ENCODE measurements around the gene PLIN1.

Gene PLIN1

DNA sequence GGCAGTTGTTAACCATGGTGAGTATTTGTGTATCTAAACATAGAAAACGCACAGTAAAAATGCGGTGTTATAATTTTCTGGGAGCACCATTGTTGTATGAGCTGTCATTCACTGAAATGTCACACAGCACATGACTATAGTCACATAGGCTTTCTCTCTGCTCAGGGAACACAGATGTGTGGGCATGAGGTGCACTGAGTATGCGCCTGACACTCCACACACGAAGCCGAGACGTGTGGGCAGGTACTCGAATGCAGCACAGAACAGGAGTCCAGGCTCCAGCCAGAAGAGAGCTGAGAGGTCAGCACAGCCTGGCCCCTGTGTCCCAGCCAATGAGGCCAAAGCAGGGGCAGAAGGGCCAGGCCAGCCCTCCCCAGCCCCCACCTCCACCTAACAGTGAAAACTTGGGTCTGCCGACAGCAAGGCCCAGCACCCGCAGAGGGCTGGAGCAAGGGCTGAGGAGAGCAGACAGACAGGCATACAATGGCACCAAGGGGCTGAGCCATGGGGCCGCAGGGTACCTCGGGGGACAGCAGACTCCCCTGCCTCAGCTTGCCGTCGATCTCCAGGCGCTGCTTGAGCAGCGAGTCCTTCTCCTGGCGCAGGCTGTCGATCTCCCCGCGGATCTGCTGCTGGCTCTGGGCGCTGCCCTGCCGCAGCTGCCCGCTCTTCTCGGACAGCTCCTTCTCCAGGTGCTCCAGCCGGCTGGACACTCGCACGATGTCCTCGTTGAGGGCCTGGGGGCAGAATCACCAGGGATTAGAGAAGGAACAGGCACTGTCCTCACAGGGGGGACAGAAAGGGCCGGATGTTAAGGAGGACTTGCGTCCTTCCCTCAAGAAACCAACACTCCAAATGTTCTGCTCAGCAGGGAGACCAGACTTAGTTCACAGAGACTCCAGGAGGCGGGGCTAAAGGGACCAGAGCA lies 47.9 kb downstream of the PLIN1 start:
- Histone ChIP-seq H3K4me1 (ENCODE audit: control insufficient read depth, low read depth, low read length) (no peaks in the 10 kb centered on the region), H3K36me3 (ENCODE audit: control insufficient read depth, low read depth, low read length) (peaks cover 66% of the 10 kb centered on the region)

GRCh38 chr15:89630260-89630659 lies 48.9 kb downstream of the PLIN1 start:
- Histone ChIP-seq H3K36me3 (ENCODE audit: control insufficient read depth, low read depth, low read length) (peaks cover 76% of the 10 kb centered on the region), H3K9me3 (ENCODE audit: control insufficient read depth, low read depth, low read length) (no peaks in the 10 kb centered on the region), H3K4me1 (ENCODE audit: control insufficient read depth, low read depth, low read length) (no peaks in the 10 kb centered on the region)

More for the DNA sequence above, 47.9 kb downstream of the PLIN1 start:
- H3K27ac ChIP-seq (ENCODE audit: low read length) = no peak overlapping the region
- no peaks in the 10 kb centered on the region for H3K27me3 ChIP-seq (ENCODE audit: control insufficient read depth, insufficient read depth, low read length)
- H3K9ac ChIP-seq (ENCODE audit: low read length) = no peak overlapping the region
- H3K9me3 ChIP-seq (ENCODE audit: control insufficient read depth, low read depth, low read length) = no peaks in the 10 kb centered on the region
- H3K4me3 ChIP-seq (ENCODE audit: low read length) = no peak overlapping the region

GRCh38 chr15:89629829-89630228 lies 49.3 kb downstream of the PLIN1 start:
- Histone ChIP-seq H3K27ac (ENCODE audit: low read length) (no peak overlapping the region), H3K9ac (ENCODE audit: low read length) (no peak overlapping the region), H3K9me3 (ENCODE audit: control insufficient read depth, low read depth, low read length) (no peaks in the 10 kb centered on the region), H3K4me3 (ENCODE audit: low read length) (no peak overlapping the region), H3K27me3 (ENCODE audit: control insufficient read depth, insufficient read depth, low read length) (no peaks in the 10 kb centered on the region), H3K4me1 (ENCODE audit: control insufficient read depth, low read depth, low read length) (no peaks in the 10 kb centered on the region), H3K36me3 (ENCODE audit: control insufficient read depth, low read depth, low read length) (peaks cover 80% of the 10 kb centered on the region)

More at GRCh38 chr15:89630260-89630659, 48.9 kb downstream of the PLIN1 start:
- H3K27ac ChIP-seq (ENCODE audit: low read length) = no peak overlapping the region
- no peak overlapping the region for H3K9ac ChIP-seq (ENCODE audit: low read length)
- H3K27me3 ChIP-seq (ENCODE audit: control insufficient read depth, insufficient read depth, low read length) = no peaks in the 10 kb centered on the region
- no peak overlapping the region for H3K4me3 ChIP-seq (ENCODE audit: low read length)

DNA sequence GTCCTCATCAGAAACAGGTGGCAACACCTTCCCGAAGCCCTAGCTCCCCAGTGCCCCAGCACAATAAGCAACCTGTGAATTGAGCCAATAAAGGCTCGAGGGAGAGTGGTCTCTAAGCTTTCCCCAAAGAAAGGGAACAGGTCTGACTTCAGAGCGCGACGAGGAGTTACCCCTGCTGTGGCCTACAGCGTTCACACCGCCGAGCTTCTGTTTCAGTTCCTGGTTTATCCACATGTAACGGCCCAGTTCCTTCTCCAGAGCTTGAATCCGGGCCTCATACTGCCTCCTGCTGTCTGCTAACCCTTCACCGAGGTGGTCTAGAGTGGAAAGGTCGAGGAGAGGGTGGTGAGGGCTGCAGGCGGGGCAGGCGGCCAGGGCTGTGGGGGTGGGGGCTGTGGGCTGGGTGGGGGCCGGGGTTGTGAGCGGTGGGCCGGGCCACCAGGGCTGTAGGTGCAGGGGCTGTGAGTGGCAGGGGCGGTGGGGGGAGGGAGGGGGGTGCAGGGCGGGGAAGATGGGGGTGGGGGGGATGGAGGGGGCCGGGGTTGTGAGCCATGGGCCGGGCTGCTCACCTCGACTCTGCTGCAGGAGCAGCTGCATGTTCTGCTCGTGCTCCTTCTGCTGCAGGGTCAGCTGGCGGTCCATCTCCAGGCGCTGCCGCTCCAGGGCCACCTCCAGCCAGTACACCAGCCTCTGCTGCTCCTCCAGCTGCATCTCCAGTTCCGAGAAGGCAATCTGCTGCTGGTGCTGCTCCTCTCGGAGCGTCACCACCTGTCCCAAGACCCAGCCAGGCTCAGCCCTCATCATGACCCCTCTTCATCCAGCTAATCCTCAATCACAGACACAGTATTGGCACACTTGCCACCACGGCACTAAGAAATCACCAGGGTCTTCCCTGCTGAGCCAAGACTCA lies 50.1 kb downstream of the PLIN1 start:
- no peaks in the 10 kb centered on the region for H3K4me1 ChIP-seq (ENCODE audit: control insufficient read depth, low read depth, low read length)
- no peak overlapping the region for H3K27ac ChIP-seq (ENCODE audit: low read length)
- peaks cover 88% of the 10 kb centered on the region for H3K36me3 ChIP-seq (ENCODE audit: control insufficient read depth, low read depth, low read length)
- H3K9me3 ChIP-seq (ENCODE audit: control insufficient read depth, low read depth, low read length) = no peaks in the 10 kb centered on the region
- H3K9ac ChIP-seq (ENCODE audit: low read length) = no peak overlapping the region
- no peak overlapping the region for H3K4me3 ChIP-seq (ENCODE audit: low read length)
- no peaks in the 10 kb centered on the region for H3K27me3 ChIP-seq (ENCODE audit: control insufficient read depth, insufficient read depth, low read length)

DNA sequence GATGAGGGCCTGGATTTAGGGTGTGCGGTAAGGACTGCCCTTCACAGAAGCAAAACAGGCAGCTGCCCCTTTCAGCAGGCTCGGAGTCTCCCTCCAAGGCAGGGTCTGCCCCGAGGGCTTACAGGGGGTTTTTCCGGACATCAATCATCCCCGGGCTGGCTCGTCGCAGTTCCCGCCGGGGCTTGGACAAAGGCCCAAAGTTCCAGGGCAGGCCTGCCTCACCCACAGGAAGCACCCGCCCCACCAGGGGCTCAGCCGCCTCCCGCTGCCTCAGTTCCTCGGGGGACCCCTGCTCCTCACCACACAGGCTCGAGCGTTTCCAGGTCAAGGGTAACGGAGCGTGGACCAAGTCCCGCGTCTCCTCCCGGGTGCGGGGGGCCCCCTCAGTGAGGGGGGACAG lies 50.9 kb downstream of the PLIN1 start:
- Histone ChIP-seq H3K36me3 (ENCODE audit: control insufficient read depth, low read depth, low read length) (peaks cover 93% of the 10 kb centered on the region), H3K4me3 (ENCODE audit: low read length) (no peak overlapping the region), H3K4me1 (ENCODE audit: control insufficient read depth, low read depth, low read length) (no peaks in the 10 kb centered on the region), H3K9me3 (ENCODE audit: control insufficient read depth, low read depth, low read length) (no peaks in the 10 kb centered on the region), H3K9ac (ENCODE audit: low read length) (no peak overlapping the region), H3K27me3 (ENCODE audit: control insufficient read depth, insufficient read depth, low read length) (no peaks in the 10 kb centered on the region), H3K27ac (ENCODE audit: low read length) (no peak overlapping the region)

- Histone ChIP-seq H3K9me3 (ENCODE audit: control insufficient read depth, low read depth, low read length) (no peaks in the 10 kb centered on the region), H3K9ac (ENCODE audit: low read length) (no peak overlapping the region), H3K4me3 (ENCODE audit: low read length) (no peak overlapping the region), H3K4me1 (ENCODE audit: control insufficient read depth, low read depth, low read length) (no peaks in the 10 kb centered on the region), H3K27me3 (ENCODE audit: control insufficient read depth, insufficient read depth, low read length) (no peaks in the 10 kb centered on the region), H3K36me3 (ENCODE audit: control insufficient read depth, low read depth, low read length) (peaks cover 95% of the 10 kb centered on the region), H3K27ac (ENCODE audit: low read length) (no peak overlapping the region)
Measured at GRCh38 chr15:89627256-89627970, 51.8 kb downstream of the PLIN1 start.

GRCh38 chr15:89625716-89626115 lies 53.5 kb downstream of the PLIN1 start:
- H3K4me1 ChIP-seq (ENCODE audit: control insufficient read depth, low read depth, low read length) = no peaks in the 10 kb centered on the region
- peaks cover 95% of the 10 kb centered on the region for H3K36me3 ChIP-seq (ENCODE audit: control insufficient read depth, low read depth, low read length)
- H3K9me3 ChIP-seq (ENCODE audit: control insufficient read depth, low read depth, low read length) = no peaks in the 10 kb centered on the region
- H3K4me3 ChIP-seq (ENCODE audit: low read length) = no peak overlapping the region
- no peak overlapping the region for H3K27ac ChIP-seq (ENCODE audit: low read length)
- no peaks in the 10 kb centered on the region for H3K27me3 ChIP-seq (ENCODE audit: control insufficient read depth, insufficient read depth, low read length)
- no peak overlapping the region for H3K9ac ChIP-seq (ENCODE audit: low read length)

- peaks cover 99% of the 10 kb centered on the region for H3K36me3 ChIP-seq (ENCODE audit: control insufficient read depth, low read depth, low read length)
- no peak overlapping the region for H3K27ac ChIP-seq (ENCODE audit: low read length)
- H3K9ac ChIP-seq (ENCODE audit: low read length) = no peak overlapping the region
- H3K9me3 ChIP-seq (ENCODE audit: control insufficient read depth, low read depth, low read length) = no peaks in the 10 kb centered on the region
- no peaks in the 10 kb centered on the region for H3K4me1 ChIP-seq (ENCODE audit: control insufficient read depth, low read depth, low read length)
- no peak overlapping the region for H3K4me3 ChIP-seq (ENCODE audit: low read length)
- H3K27me3 ChIP-seq (ENCODE audit: control insufficient read depth, insufficient read depth, low read length) = no peaks in the 10 kb centered on the region
Measured at GRCh38 chr15:89623165-89623564, 56.0 kb downstream of the PLIN1 start.

- no peak overlapping the region for H3K9ac ChIP-seq (ENCODE audit: low read length)
- no peaks in the 10 kb centered on the region for H3K27me3 ChIP-seq (ENCODE audit: control insufficient read depth, insufficient read depth, low read length)
- no peaks in the 10 kb centered on the region for H3K9me3 ChIP-seq (ENCODE audit: control insufficient read depth, low read depth, low read length)
- H3K27ac ChIP-seq (ENCODE audit: low read length) = no peak overlapping the region
- peaks cover 94% of the 10 kb centered on the region for H3K36me3 ChIP-seq (ENCODE audit: control insufficient read depth, low read depth, low read length)
- H3K4me3 ChIP-seq (ENCODE audit: low read length) = no peak overlapping the region
- H3K4me1 ChIP-seq (ENCODE audit: control insufficient read depth, low read depth, low read length) = no peaks in the 10 kb centered on the region
Measured at GRCh38 chr15:89621547-89621946, 57.6 kb downstream of the PLIN1 start.

DNA sequence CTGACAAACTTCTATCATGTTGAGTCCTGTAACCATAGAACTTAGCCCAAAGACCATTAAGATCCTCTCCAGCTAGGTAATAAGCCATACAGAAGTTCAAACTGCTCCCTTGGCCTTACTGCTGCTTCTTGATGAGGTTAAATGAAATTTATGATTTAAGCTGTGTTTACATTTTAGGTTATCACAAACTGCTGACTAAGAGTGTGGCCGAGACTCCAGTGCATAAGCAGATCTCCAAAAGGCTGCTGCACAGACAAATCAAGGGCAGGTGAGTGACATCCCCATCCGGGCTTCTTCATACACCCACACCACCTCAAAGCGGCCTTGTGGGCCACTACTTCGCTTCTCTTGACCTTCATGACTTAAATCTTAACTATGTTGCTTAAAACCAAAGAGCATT lies 62.9 kb downstream of the PLIN1 start:
- no peaks in the 10 kb centered on the region for H3K4me1 ChIP-seq (ENCODE audit: control insufficient read depth, low read depth, low read length)
- no peaks in the 10 kb centered on the region for H3K27me3 ChIP-seq (ENCODE audit: control insufficient read depth, insufficient read depth, low read length)
- no peak overlapping the region for H3K9ac ChIP-seq (ENCODE audit: low read length)
- no peaks in the 10 kb centered on the region for H3K9me3 ChIP-seq (ENCODE audit: control insufficient read depth, low read depth, low read length)
- no peak overlapping the region for H3K27ac ChIP-seq (ENCODE audit: low read length)
- no peak overlapping the region for H3K4me3 ChIP-seq (ENCODE audit: low read length)
- peaks cover 80% of the 10 kb centered on the region for H3K36me3 ChIP-seq (ENCODE audit: control insufficient read depth, low read depth, low read length)

DNA sequence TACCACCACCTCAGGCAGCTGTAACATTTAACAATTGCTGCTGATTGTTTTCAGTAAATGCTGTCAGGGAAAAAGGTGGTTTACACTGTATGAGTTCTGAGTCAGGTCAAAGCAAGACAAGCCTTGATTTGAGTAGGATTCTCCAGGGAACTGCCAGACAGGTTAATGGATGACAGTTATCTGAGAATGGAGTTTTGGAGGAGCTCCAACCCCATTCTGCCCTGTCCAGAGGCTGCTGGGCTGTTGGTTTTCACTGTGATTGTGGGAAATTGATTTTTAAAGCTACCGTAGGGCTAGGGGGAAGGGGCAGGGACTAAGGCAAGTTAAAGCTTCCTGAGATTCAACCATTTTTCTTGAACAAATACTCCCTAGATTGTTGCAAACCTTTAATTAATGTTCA lies 64.0 kb downstream of the PLIN1 start:
- no peaks in the 10 kb centered on the region for H3K9me3 ChIP-seq (ENCODE audit: control insufficient read depth, low read depth, low read length)
- no peak overlapping the region for H3K9ac ChIP-seq (ENCODE audit: low read length)
- H3K36me3 ChIP-seq (ENCODE audit: control insufficient read depth, low read depth, low read length) = peaks cover 82% of the 10 kb centered on the region
- H3K4me1 ChIP-seq (ENCODE audit: control insufficient read depth, low read depth, low read length) = no peaks in the 10 kb centered on the region
- no peak overlapping the region for H3K27ac ChIP-seq (ENCODE audit: low read length)
- H3K27me3 ChIP-seq (ENCODE audit: control insufficient read depth, insufficient read depth, low read length) = no peaks in the 10 kb centered on the region
- H3K4me3 ChIP-seq (ENCODE audit: low read length) = no peak overlapping the region
